GM21723 (cell line): ENCODE data around the gene DESI1.
"Not testable (repeated sequence)": the region's sequence is repeated elsewhere in the genome, so short reads cannot be mapped to it uniquely, and the experiment has no call there.

Experiments used
- ATAC-seq: cut with Tn5 transposase; IDR thresholded peaks from one replicate; pipeline ENCODE4 v1.9.1; 2021; ENCODE audit warnings: mild to moderate bottlenecking, moderate library complexity; ENCODE audit not compliant: unreplicated experiment

The DESI1 gene

DNA sequence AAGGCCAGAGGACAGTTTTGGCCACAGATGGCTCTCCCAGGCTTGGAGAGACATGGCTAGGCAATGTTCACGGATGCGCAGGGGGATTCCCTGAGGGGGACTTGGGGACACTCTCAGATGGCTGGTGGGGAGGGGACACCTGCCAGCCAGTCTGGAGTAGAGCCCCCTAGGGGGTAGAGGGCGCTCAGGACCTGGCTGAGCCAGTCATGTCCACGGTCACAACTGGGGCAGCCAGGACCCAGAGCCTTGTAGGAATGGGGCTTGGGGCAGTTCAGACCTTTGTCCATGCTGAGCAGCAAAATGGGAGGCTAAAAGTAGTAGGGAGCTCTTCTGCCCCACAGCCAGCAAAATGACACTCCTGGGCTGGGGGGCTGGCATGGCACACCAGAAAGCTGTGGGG, 58.4 kb downstream of the DESI1 start:
- no peak for ATAC-seq

DNA sequence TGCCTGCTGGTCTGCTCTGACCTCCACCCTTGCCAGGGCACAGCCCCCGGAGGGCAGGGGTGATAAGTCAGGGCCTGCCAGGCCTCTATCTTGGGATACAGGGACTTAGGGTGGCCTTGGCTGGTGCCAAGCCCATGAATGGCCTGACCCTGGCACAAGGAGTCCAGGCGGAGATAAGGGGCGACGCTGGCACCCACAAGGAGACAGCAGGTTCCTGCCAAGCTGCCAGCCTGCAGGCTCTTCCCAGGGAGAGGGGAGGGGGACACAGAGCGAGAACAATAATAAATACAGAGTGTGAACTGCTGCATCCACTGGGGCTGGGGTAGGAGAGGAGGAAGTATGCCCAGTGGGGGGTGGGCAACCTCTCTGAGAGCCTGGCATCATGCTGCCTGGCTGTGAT, 59.1 kb downstream of the DESI1 start:
- no peak for ATAC-seq

DNA sequence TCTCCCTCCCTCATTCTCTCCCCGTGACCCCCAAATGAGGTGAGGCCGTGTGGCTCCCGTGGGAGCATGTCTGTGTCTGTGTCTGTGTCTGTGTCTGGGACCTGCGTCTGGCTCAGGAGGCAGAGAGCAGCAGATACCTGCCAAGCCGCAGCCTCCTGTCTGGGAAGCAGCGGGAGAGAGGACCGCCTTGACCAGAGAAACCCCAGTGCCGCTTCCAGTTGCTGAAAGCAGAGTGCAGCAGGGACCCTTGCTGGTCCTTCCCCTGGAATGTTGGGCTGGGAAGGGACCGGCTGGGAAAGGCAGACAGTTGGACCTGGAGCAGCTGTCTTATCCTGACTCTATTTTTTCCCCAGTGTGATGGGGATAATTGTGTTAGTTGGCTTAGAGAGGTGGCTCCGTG, 59.5 kb downstream of the DESI1 start:
- ATAC-seq = no peak

DNA sequence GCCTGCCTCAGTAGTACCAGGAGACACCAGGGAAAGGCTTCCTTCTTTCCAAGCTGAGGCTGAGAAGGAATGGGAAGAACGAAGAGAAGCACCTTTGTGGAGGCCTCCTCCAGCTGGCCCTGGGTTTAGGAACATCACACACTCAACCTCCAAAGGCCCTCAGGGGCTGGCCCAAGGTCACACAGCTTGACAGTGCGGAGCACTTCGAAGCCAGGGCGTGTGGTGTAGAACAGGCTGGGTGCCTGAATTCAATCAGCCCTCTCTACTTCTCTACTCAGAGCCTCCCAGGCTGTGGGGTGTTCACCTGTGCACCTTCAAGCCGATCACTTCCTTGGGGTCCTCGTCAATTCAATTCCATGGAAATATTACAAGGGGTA, 60.8 kb downstream of the DESI1 start:
- ATAC-seq = no peak

DNA sequence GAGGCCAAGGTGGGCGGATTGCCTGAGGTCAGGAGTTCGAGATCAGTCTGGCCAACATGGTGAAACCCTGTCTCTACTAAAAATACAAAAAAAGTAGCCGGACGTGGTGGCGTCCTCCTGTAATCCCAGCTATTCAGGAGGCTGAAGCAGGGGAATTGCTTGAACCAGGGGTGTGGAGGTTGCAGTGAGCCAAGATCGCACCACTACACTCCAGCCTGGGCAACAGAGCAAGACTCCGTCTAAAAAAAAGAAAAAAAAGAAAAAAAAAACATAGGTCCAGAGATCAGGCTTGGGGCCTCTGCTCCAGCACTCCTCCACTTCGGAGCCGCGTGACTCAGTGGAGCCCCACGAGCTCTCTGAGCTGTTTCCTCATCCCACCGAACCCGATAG, 62.6 kb downstream of the DESI1 start:
- ATAC-seq = not testable (repeated sequence)

DNA sequence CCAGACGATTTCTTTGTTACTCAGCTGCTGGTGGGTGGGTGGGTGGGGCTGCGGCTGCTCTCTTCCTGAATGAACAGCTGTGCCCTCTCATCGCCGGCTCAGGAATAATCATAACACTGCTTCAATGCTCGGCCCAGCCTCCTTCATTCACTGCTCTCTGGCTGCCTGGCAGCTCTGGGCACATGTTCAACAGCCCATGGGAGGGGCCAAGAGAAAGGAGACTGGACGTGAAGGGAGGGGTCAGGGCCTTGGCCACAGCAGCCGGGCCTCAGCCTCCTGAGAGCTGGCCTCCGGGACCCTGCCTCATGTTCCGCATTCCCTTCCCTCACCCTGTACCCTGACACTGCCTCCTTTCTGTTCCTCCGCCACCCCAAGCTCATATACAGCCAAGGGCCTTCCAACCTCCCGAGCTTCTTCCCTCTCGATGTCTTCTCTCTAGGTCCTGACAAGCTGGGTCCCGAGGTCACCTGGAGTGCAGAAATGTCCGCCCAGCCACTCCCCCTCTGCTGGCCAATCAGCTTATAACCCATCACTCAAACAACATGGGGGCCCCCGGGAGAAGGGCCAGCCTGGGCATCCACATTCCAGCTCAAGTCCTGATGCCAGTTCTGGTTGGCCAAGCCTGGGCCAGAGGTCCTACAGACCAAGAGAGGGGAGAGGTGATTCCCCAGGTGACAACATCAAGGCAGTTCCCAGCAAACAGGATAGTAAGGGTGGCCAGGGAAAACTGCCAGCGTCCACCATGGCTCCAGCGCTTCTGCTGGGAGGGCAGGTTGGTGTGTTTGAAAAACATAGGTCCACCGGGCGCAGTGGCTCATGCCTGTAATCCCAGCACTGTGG, 63.2 kb downstream of the DESI1 start:
- ATAC-seq = no peak

DNA sequence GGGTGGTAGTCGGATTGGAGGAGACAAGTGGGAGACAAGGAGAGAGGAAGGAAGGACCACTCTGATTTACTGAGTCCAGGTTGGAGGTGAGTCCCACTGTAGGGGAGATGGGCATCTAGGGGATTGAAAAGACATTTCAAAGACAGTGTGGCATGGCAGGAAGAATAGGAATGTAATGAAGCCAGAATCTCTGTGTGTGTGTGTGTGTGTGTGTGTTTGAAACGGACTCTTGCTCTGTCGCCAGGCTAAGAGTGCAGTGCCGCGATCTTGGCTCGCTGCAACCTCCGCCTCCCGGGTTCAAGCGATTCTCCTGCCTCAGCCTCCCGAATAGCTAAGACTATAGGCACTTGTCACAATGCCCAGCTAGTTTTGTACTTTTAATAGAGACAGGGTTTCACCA, 64.3 kb downstream of the DESI1 start:
- no peak for ATAC-seq

DNA sequence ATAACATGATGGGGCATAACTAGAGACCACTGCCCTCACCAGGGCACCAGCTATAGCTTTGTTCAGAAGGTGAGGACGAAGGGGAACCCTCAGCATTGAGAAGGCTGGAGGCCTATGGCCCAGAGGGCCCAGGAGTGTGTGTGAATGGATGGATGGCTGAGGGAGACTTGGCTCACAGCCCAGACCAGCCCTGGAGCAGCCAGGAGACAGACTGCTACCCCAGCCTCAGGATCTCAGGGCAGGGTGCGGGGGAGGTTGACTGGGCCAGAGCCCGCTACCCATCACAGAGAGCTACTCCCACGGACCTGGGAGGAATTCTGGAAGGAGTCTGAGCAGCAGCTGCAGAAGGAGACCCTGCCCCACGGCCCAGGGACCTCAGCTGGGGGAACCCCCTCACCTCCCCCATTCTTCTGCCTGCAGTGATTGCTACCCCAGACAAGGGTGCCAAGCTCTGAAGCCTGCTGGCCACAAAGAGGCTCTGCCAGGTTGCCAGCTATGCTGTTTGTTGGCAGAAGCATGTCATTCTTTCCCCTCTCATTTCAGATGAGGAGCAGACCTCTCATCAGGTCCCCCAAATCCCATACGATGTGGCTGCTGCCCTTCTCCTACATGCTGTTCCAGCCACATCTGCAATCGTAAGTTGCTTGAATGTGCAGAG, 65.4 kb downstream of the DESI1 start:
- no peak for ATAC-seq

DNA sequence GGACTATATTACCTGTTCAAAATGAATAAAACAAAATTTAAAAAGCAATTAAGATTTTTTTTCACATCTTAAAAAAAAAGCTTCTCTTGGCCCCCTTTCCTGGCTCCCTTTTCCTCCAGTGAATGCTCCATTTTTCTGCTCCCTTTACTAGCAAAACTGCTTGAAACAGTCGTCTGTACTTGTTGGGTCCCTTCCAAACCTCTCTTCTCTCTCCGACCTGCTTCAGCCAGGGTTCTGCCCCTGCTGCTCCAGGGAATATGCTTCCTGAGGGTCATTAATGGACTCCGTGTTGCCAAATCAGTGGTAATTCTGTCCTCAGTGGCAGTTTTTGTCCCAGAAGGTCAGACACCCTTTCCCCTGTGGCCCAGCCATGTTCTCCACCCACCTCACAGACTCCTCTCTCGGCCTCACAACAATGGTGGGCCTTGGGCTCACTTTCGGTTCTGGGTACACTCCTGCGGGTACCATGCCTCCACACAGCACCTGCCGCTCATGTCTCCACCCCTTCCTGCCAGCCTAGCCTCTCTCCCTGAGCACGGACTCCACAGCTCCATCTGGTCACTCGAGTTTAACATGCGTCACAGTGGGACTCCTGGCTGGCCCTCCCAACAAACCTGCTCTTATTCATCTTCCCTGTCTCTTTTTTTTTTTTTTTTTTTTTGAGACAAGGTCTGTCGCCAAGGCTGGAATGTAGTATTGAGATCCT, 68.8 kb downstream of the DESI1 start:
- ATAC-seq = no peak

DNA sequence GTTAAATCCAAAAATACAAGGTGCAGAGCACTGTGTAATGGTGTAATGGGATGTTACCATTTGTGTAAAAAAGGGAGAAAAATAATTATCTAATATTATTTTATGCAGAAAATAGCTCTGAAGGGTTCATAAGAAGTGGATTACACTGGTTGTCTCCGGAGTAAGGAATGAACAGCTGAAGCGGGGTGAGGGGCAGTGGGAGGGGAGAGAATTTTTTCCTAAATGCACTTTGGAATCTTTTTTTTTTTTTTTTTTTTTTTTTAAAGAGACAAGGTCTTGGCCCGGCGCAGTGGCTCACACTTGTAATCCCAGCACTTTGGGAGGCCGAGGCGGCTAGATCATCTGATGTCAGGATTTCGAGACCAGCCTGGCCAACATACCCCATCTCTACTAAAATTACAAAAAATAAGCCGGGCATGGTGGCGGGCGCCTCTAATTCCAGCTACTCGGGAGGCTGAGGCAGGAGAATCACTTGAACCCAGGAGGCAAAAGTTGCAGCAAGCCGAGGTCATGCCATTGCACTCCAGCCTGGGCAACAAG, 69.8 kb downstream of the DESI1 start:
- no peak for ATAC-seq

DNA sequence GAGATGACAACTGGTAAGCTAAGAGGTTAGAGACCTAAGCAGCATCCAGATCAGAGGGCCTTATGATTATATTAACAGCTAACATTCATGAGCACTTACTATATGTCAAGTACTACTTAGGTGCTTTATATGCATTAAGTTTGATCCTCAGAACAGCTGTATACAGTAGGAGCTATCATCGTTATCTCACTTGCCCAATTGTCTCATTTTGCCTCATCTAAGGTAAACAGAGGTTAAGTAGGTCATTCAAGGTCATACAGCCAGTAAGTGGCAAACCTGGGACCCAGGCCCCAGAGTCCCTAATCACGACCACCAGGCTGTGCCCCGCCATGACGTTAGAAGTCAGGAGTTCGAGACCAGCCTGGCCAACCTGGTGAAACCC, 72.0 kb downstream of the DESI1 start:
- no peak for ATAC-seq
